ENCODE data around the gene PSD2.

Gene PSD2

GRCh38 chr5:139884734-139885133 is 89.1 kb downstream of the PSD2 start:
- no peak for TF ChIP-seq CTCF (IDR thresholded peaks at IDR 0.05; ENCODE audit: low read depth, low read length, missing control alignments)
- DNase-seq: no peak

GRCh38 chr5:139885172-139885856 is 89.7 kb downstream of the PSD2 start:
- TF ChIP-seq CTCF (IDR thresholded peaks at IDR 0.05; ENCODE audit: low read depth, low read length, missing control alignments): no peak
- Histone ChIP-seq H3K27me3 (replicated peaks) (peaks cover 9% of the 10 kb centered on the region), H3K27ac (no peak overlapping the region), H3K36me3 (replicated peaks) (no peaks in the 10 kb centered on the region), H3K4me3 (ENCODE audit: low read depth, low read length) (no peak overlapping the region)
- in situ Hi-C loops (cut with HindIII; ENCODE audit: low pct_ligation_motif_present, low sequenced_read_pairs): no loop called here
- DNase-seq: no peak

More at GRCh38 chr5:139884734-139885133, 89.1 kb downstream of the PSD2 start:
- H3K27me3 ChIP-seq (replicated peaks): peaks cover 9% of the 10 kb centered on the region
- in situ Hi-C loops (cut with HindIII; ENCODE audit: low pct_ligation_motif_present, low sequenced_read_pairs): no loop called here
- no peak overlapping the region for H3K27ac ChIP-seq
- H3K36me3 ChIP-seq (replicated peaks): no peaks in the 10 kb centered on the region
- H3K4me3 ChIP-seq (ENCODE audit: low read depth, low read length): no peak overlapping the region

GRCh38 chr5:139885857-139886208 is 90.2 kb downstream of the PSD2 start:
- peaks cover 10% of the 10 kb centered on the region for H3K27me3 ChIP-seq (replicated peaks)
- no peak overlapping the region for H3K4me3 ChIP-seq (ENCODE audit: low read depth, low read length)
- no peak for TF ChIP-seq CTCF (IDR thresholded peaks at IDR 0.05; ENCODE audit: low read depth, low read length, missing control alignments)
- in situ Hi-C loops (cut with HindIII; ENCODE audit: low pct_ligation_motif_present, low sequenced_read_pairs): no loop called here
- H3K27ac ChIP-seq: no peak overlapping the region
- DNase-seq: no peak
- H3K36me3 ChIP-seq (replicated peaks): no peaks in the 10 kb centered on the region

GRCh38 chr5:139886213-139886612 is 90.6 kb downstream of the PSD2 start:
- Histone ChIP-seq H3K36me3 (replicated peaks) (no peaks in the 10 kb centered on the region), H3K4me3 (ENCODE audit: low read depth, low read length) (no peak overlapping the region), H3K27me3 (replicated peaks) (peaks cover 7% of the 10 kb centered on the region), H3K27ac (no peak overlapping the region)
- in situ Hi-C loops (cut with HindIII; ENCODE audit: low pct_ligation_motif_present, low sequenced_read_pairs): no loop called here
- DNase-seq: no peak
- TF ChIP-seq CTCF (IDR thresholded peaks at IDR 0.05; ENCODE audit: low read depth, low read length, missing control alignments): no peak

GRCh38 chr5:139888370-139888769 is 92.8 kb downstream of the PSD2 start:
- Histone ChIP-seq H3K27me3 (replicated peaks) (peaks cover 5% of the 10 kb centered on the region), H3K36me3 (replicated peaks) (no peaks in the 10 kb centered on the region), H3K4me3 (ENCODE audit: low read depth, low read length) (no peak overlapping the region), H3K27ac (no peak overlapping the region)
- no peak for DNase-seq
- TF ChIP-seq CTCF (IDR thresholded peaks at IDR 0.05; ENCODE audit: low read depth, low read length, missing control alignments): no peak
- in situ Hi-C loops (cut with HindIII; ENCODE audit: low pct_ligation_motif_present, low sequenced_read_pairs): no loop called here

GRCh38 chr5:139889410-139889809 is 93.8 kb downstream of the PSD2 start:
- Histone ChIP-seq H3K27ac (no peak overlapping the region), H3K4me3 (ENCODE audit: low read depth, low read length) (no peak overlapping the region), H3K27me3 (replicated peaks) (peaks cover 9% of the 10 kb centered on the region), H3K36me3 (replicated peaks) (no peaks in the 10 kb centered on the region)
- no peak for DNase-seq
- no peak for TF ChIP-seq CTCF (IDR thresholded peaks at IDR 0.05; ENCODE audit: low read depth, low read length, missing control alignments)
- in situ Hi-C loops (cut with HindIII; ENCODE audit: low pct_ligation_motif_present, low sequenced_read_pairs): no loop called here

All from brain microvascular endothelial cell (primary cell).